Measurements from ENCODE around the gene CAD. TPM values are rescaled to one million over a fixed set of nuclear protein-coding genes. Genes with fewer than 3 reads are reported as not detected.

The CAD gene
- total RNA-seq, 1 donor from 2014 or later, result 38.5 TPM

DNA sequence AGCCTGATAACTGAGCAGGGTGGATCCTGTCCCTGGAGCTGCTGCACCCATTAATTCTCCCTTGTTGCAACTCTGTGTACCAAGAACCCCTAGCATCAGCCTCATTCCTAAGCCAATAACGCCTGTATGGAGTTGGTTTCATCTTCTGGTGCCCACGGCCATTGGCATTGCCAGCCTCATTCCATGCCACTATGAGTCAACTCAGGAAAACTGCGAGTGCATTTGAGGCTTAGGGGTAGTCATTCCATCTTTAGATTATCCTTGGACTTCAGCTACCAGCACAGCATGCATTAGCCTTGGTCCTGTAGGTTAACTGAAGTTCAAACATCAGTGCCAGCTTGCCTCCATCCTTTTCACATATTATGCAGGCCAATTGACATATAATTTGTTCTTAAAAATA lies 63.7 kb downstream of the CAD start:
- Mint-ChIP-seq H3K4me1 (ENCODE audit: low read depth, unreplicated experiment) (peaks cover 26% of the 10 kb centered on the region), H3K36me3 (ENCODE audit: unreplicated experiment) (no peaks in the 10 kb centered on the region), H3K27ac (ENCODE audit: unreplicated experiment) (no peak overlapping the region), H3K27me3 (ENCODE audit: unreplicated experiment) (peaks cover 2% of the 10 kb centered on the region), H3K9me3 (ENCODE audit: unreplicated experiment) (peaks cover 8% of the 10 kb centered on the region), H3K4me3 (ENCODE audit: unreplicated experiment) (no peak overlapping the region)
- no peak for TF ChIP-seq CTCF (IDR thresholded peaks at IDR 0.05; ENCODE audit: partially characterized antibody, unreplicated experiment)
- DNase-seq, result no peak

- peak overlapping the region; percentile 53 for H3K27ac Mint-ChIP-seq (ENCODE audit: unreplicated experiment)
- no peak for DNase-seq
- peaks cover 8% of the 10 kb centered on the region for H3K9me3 Mint-ChIP-seq (ENCODE audit: unreplicated experiment)
- no peak overlapping the region for H3K4me3 Mint-ChIP-seq (ENCODE audit: unreplicated experiment)
- no peak for TF ChIP-seq CTCF (IDR thresholded peaks at IDR 0.05; ENCODE audit: partially characterized antibody, unreplicated experiment)
- H3K4me1 Mint-ChIP-seq (ENCODE audit: low read depth, unreplicated experiment), result peaks cover 26% of the 10 kb centered on the region
- peaks cover 2% of the 10 kb centered on the region for H3K27me3 Mint-ChIP-seq (ENCODE audit: unreplicated experiment)
- H3K36me3 Mint-ChIP-seq (ENCODE audit: unreplicated experiment), result no peaks in the 10 kb centered on the region
Measured at GRCh38 chr2:27281442-27281841, 64.3 kb downstream of the CAD start.

GRCh38 chr2:27281855-27282559 lies 64.8 kb downstream of the CAD start, which contains the start of gene TRIM54:
TRIM54 (plus strand) TSS chr2:27282429; CDS start chr2:27282732, 303 bp downstream.
- no peak for DNase-seq
- TF ChIP-seq CTCF (IDR thresholded peaks at IDR 0.05; ENCODE audit: partially characterized antibody, unreplicated experiment), result no peak
- no peaks in the 10 kb centered on the region for H3K36me3 Mint-ChIP-seq (ENCODE audit: unreplicated experiment)
- peak within 1 kb of the TSS; percentile 76 for H3K27ac Mint-ChIP-seq (ENCODE audit: unreplicated experiment)
- peak within 1 kb of the TSS; percentile 81 for H3K4me3 Mint-ChIP-seq (ENCODE audit: unreplicated experiment)
- peaks cover 26% of the 10 kb centered on the region for H3K4me1 Mint-ChIP-seq (ENCODE audit: low read depth, unreplicated experiment)
- peaks cover 2% of the 10 kb centered on the region for H3K27me3 Mint-ChIP-seq (ENCODE audit: unreplicated experiment)
- peaks cover 8% of the 10 kb centered on the region for H3K9me3 Mint-ChIP-seq (ENCODE audit: unreplicated experiment)

GRCh38 chr2:27282892-27283291 lies 65.7 kb downstream of the CAD start:
- Mint-ChIP-seq H3K4me3 (ENCODE audit: unreplicated experiment) (peak overlapping the region; percentile 81), H3K27me3 (ENCODE audit: unreplicated experiment) (peaks cover 5% of the 10 kb centered on the region)

More at GRCh38 chr2:27282892-27283291, 65.7 kb downstream of the CAD start:
- DNase-seq, result peak; percentile 44
- no peaks in the 10 kb centered on the region for H3K36me3 Mint-ChIP-seq (ENCODE audit: unreplicated experiment)
- no peak for TF ChIP-seq CTCF (IDR thresholded peaks at IDR 0.05; ENCODE audit: partially characterized antibody, unreplicated experiment)
- peak overlapping the region; percentile 76 for H3K27ac Mint-ChIP-seq (ENCODE audit: unreplicated experiment)
- H3K9me3 Mint-ChIP-seq (ENCODE audit: unreplicated experiment), result peaks cover 6% of the 10 kb centered on the region
- H3K4me1 Mint-ChIP-seq (ENCODE audit: low read depth, unreplicated experiment), result peaks cover 26% of the 10 kb centered on the region
